ENCODE data around the gene DNAJC15.

DNA sequence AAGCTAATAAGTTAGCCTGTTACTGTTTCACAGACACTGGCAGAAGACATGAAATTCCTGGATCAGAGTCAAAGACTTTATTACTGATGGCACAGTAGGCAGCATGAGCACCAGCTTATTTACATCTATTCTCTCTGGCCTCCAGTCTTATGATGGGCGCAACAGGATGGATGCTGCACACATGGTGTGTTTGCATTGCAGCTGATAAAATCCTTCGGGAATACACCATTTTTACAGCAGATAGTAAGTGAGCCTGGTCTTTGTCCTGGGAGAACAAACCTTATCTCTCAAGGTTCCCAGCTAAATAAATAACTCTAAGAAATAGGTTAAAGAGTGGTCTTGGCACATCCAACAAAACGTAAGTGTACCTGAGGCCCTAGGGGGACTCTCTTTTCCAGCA is 47.3 kb upstream of the DNAJC15 start:
- TF ChIP-seq, protein P1, sequence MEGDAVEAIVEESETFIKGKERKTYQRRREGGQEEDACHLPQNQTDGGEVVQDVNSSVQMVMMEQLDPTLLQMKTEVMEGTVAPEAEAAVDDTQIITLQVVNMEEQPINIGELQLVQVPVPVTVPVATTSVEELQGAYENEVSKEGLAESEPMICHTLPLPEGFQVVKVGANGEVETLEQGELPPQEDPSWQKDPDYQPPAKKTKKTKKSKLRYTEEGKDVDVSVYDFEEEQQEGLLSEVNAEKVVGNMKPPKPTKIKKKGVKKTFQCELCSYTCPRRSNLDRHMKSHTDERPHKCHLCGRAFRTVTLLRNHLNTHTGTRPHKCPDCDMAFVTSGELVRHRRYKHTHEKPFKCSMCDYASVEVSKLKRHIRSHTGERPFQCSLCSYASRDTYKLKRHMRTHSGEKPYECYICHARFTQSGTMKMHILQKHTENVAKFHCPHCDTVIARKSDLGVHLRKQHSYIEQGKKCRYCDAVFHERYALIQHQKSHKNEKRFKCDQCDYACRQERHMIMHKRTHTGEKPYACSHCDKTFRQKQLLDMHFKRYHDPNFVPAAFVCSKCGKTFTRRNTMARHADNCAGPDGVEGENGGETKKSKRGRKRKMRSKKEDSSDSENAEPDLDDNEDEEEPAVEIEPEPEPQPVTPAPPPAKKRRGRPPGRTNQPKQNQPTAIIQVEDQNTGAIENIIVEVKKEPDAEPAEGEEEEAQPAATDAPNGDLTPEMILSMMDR (IDR thresholded peaks at IDR 0.05) = no peak
- TF ChIP-seq POLR2A (IDR thresholded peaks at IDR 0.05) = no peak

All from heart left ventricle (tissue), 13 donors.